HG02885 (cell line): ENCODE measurements around the gene PLAAT4.
"Not testable (repeated sequence)": the region's sequence is repeated elsewhere in the genome, so short reads cannot be mapped to it uniquely, and the experiment has no call there.

Source experiments
- ATAC-seq: cut with Tn5 transposase; IDR thresholded peaks from one replicate; pipeline ENCODE4 v1.9.1; 2021; ENCODE audit warnings: mild to moderate bottlenecking; ENCODE audit not compliant: unreplicated experiment, poor library complexity

PLAAT4 gene

DNA sequence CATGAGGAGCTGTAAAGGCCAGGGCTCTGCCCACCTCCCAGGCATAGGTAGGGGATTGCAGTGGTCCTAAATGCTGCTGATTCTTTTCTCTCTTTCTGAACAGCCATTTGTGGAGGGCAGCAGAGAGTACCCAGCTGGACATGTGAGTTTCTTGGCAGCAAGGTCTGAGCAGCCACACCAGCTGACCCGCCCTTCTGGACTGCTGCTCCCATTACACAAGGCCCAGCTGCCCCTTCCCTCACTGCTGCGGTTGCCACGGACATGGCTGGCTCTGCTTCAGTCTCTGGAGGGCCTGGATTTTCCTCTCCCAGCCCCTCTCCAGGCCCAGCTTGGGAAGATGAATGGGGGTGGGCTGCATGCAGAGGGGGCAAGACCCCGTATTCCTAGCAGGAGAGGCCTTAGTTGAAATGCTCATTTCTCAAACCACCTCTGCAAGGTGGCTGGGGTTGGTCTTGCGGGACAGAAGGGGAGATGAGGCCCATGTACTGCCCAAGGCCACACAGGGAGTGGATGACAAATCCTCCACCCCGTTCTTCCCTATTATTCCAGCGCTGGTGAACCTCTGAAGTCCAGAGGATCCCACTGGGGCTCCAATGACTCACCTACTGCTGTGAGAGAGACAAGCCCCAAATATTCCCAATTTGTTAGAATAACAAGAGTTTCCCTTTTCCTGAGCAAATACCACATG is 26.1 kb upstream of the PLAAT4 start:
- ATAC-seq = no peak

DNA sequence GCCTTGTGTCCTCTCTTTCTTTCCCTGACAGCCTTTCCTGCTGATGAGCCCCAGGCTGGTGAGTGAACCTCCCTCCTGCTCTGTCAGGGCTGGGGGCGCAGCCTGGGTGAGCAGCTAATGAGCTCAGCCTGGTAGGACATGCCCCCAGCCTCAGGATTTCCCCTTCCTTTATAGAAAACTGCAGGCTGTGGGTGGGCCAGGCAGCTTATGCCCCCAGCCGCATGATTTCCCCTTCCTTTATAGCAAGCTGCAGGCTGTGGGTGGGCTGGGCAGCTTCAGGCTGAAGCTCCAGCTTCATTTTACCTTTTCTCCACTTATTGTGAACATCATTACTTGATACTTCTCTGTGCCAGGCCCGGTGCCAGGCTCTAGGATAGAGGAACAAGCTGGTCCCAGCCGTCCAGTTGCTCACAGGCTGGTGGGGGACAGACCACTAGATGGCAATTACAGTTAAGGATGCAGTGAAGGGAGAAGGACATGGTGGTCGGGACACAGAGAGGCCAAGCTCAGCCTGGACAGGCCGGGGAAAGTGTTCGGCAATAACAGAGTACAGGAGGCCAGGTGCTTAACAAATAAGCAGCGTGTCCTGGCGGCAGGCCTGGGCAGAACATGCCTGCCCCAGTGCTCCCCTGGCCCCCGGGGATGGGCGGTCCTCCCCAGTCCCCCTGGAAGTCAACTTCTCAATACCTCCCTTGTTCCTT is 25.4 kb upstream of the PLAAT4 start:
- no peak for ATAC-seq

DNA sequence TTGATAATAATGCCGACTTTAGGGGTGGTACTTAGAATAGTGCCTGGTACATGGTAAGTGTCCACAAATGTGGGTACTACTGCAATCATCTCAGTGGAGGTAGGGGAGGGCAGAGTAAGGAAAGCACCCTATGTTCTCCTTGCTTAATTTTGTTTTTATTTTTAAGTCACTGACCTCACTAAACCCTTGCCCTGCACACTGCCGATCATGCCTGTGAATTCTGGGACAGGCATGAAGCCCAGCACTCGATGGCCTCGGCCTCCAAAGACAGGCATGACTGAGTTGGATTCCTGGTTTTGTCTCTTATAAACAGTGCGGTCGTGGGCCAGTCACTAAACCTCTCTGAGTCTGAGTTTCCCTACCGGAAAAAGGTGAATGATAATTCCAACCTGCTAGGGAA is 23.8 kb upstream of the PLAAT4 start:
- no peak for ATAC-seq

DNA sequence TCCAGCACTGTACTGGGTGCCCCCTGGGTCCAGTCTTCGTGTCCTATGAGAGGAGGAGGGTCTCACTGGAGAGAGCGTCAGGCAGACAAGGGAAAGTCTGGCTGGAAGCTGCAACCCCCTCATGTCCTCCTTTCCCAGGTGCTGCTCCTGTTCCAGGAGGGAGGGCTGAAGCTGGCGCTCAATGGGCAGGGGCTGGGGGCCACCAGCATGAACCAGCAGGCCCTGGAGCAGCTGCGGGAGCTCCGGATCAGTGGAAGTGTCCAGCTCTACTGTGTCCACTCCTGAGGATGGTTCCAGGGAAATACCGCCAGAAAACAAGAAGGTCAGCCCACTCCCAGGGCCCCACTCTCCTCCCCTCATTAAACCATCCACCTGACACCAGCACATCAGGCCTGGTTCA is 20.5 kb upstream of the PLAAT4 start:
- no peak for ATAC-seq

DNA sequence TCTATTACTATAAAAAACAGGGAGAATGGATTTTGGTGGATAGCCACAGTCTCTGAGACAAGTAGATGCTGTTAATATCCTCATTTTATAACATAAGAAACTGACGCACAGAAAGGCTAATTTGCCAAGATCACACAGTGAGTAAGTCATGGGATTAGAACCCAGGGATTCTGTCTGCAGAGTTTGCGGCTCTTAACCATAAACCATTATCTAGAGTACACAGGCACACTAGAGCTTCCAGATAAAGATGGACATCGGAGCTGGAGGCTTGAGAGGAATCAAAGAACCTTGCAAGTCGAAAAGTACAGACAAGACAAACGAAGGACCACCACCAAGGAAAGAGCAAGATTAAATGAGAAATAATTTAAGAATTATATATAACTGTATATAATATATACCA is 19.5 kb upstream of the PLAAT4 start:
- no peak for ATAC-seq

DNA sequence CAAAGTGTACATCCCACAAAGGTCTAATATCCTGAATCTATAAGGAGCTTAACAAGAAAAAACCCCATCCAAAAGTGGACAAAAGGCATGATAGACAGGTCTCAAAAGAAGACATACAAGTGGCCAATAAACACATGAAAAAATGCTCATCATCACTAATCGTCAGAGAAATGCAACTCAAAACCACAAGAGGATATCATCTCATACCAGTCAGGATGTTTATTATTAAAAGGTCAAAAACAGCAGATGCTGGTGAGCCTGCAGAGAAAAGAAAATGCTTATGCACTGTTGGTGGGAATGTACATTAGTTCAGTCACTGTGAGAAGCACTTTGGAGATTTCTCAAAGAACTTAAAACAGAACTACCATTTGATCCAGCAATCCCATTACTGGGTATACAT is 18.1 kb upstream of the PLAAT4 start:
- ATAC-seq = no peak

DNA sequence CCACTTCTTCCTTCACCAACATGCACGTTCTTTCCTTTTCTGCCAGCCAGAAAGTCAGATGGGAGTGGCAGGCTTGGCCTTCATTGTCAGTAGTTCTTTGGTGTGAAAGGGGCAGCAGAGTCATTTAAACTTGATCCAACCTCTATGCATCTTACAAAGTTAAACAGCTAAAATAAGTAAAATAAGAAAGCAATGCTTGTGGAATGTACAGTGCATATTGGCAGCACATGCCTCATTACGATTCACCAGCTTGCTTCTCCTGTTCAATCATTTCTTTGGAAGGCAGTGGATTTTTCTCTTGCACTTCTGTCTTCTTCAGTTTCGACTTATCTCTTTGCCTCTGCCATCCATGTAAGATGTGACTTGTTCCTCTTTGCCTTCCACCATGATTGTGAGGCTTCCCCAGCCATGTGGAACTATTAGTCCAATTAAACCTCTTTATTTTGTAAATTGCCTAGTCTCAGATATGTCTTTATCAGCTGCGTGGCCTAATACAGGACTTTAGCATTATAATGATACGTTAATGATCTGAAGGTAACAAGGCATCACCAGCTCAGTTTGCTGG is 15.9 kb upstream of the PLAAT4 start:
- ATAC-seq = no peak

DNA sequence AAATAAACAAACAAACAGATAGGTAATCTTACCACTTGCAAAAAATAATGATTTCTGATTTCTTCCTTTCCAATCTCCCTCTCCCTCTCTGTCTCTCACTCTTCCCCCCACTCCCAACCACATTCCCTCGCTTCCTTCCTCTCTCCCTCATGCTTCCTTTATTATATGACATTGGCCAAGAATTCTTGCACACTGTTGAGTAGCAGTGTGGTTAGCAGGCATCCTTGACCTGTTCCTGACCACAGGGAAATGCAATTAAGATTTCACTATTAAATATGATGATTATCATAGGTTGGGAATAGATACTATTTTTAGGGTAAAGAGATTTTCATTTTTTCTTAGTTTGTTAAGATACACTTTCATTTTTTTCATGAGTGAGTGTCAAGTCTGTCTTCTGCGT is 14.7 kb upstream of the PLAAT4 start:
- ATAC-seq = no peak

DNA sequence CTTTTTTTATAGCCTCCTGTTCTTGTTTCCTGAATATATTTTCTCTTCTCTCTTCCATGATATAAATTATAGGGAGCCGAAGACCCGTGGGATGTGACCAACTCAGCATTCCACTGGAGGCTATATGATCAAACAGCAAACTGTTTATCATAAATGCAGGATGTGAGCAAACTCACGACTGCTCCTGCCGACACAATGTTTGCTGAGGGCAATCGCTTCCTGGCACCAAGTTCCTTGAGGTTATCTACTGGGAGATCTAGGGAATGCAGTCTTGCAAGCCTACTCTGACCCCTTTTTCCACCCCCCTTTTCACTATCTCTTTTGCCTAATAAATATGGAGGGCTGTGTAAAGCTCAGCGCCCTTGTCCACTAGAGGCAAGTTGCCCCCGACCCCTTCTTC is 13.5 kb upstream of the PLAAT4 start:
- ATAC-seq = no peak

DNA sequence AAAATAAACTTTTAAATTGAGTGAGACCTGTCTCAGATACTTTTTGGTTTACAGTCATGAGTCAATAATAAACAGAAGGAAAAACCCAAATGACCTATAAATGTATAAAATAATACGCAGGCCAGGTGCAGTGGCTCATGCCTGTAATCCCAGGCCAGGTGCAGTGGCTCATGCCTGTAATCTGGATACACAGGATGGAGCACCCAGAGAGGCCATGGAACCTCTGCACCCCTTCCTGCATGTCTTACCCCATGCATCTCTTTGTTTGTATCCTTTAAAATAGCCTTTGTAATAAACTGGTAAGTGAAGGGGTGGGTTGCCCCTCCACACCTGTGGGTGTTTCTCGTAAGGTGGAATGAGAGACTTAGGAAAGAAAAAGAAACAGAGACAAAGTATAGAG is 8.9 kb upstream of the PLAAT4 start:
- no peak for ATAC-seq

DNA sequence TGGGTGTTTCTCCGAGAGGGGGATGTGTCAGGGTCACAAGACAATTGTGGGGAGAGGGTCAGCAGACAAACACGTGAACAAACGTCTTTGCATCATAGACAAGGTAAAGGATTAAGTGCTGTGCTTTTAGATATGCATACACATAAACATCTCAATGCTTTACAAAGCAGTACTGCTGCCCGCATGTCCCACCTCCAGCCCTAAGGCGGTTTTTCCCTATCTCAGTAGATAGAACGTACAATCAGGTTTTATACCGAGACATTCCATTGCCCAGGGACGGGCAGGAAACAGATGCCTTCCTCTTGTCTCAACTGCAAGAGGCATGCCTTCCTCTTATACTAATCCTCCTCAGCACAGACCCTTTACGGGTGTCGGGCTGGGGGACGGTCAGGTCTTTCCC is 8.5 kb upstream of the PLAAT4 start:
- not testable (repeated sequence) for ATAC-seq

DNA sequence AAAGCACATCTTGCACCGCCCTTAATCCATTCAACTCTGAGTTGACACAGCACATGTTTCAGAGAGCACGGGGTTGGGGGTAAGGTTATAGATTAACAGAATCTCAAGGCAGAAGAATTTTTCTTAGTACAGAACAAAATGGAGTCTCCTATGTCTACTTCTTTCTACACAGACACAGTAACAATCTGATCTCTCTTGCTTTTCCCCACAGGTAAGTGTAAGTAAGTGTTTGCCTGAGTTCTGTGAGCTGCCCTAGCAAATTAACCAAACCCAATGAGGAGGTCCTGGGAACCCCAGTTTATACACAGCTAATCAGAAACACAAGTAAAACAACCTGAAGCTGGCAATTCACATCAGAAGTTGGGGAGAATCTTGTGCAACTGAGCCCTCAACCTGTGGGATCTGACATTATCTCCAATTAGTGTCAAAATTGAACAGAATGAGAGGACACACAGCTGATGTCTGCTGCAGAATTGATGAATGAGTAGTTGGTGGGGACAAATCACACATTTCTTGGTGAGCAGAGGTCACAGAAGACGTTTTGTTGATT is 7.8 kb upstream of the PLAAT4 start:
- ATAC-seq = not testable (repeated sequence)

DNA sequence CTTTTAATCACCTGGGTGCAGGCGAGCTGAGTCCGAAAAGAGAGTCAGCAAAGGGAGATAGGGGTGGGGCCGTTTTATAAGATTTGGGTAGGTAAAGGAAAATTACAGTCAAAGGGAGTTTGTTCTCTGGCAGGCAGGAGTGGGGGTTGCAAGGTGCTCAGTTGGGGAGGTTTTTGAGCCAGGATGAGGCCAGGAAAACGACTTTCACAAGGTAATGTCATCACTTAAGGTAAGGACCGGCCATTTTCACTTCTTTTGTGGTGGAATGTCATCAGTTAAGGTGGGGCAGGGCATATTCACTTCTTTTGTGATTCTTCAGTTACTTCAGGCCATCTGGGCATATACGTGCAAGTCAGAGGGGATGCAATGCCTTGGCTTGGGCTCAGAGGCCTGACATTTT is 7.2 kb upstream of the PLAAT4 start:
- ATAC-seq = not testable (repeated sequence)

DNA sequence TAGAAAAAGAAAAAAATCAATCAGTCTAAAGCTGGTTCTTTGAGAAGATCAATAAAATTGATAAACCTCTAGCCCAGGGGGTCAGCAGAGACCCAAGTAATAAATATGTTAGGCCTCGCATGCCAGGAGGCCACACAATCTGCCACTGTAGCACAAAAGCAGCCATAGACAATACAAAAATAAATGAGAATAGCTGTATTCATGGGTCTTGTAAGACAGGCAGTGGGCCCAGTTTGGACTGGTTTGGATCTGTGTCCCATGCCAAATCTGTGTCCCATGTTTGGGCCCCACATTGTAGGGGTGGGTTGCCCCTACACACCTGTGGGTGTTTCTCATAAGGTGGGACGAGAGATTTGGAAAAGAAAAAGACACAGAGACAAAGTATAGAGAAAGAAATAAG is 6.6 kb upstream of the PLAAT4 start:
- no peak for ATAC-seq

DNA sequence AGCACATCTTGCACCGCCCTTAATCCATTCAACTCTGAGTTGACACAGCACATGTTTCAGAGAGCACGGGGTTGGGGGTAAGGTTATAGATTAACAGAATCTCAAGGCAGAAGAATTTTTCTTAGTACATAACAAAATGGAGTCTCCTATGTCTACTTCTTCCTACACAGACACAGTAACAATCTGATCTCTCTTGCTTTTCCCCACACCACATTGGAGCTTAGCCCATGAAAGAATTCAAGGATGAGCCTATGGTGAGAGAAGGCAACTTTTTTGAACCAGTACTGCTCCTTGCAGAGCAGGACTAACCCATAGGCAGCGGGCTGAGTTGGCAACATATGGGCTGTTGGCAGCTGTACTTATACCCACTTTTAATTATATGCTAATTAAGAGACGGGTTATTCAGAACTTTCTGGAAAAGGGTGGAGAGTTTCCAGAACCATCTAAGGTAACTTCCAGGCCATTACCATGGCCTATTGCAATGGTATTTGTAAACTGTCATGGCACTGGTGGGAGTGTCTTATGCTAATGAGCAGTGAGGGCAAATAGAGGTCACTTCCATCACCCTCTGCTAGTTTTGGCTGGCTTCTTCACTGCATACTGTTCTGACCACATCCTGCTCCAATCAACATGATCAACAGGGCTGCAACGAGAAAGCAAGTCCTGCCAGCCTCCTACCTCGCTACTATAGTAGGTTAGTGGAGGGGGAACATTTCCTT is 5.4 kb upstream of the PLAAT4 start:
- peak; percentile 69 for ATAC-seq

DNA sequence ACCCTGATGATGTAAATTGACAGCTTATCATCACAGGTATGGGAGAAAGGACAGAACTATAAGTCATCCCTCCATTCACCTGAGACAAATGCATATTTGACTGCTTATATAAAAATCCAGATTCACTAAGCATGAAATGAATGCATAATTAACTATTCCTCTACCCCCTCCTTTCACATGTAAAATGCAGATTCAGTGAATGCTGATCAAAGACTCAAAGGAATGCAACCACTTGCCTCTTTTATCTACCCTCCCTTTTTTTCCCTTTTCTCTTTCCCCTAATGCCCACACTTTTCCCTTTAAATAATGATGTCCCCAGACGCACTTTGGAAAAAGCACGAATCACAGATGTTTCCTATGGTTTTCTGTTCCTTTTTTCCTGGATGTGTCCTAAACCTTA is 4.5 kb upstream of the PLAAT4 start:
- no peak for ATAC-seq

DNA sequence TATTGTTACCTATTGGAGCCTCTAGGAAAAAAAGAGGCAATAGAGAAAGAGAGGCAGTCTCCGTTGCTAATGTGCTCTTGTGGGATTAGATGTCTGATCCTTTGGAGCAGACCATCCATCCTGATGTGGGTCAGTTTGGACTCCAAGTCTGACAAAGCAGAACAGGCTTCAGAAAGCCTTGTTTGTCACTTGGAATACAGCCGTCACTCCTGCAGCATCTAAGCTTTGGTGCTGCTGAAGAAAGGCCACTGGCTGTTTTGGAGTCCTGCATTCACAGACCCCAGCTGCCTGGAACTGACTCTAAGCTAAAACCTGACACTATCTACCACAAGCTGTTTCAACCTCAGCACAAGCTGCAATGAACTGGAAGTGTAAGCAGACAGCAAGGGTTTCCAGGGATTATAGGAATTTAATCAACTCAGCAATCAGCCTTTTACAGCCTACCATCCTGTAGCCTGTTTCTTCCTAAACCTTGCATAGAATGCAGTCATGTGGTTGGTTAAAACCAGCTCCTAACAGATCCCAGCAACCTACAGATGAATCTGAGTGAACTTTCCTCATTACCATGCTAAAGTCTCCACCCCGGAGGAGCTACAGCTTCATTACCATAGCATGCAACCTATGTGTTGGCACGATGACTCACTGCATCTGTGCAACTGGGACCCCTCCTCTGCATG is 3.7 kb upstream of the PLAAT4 start:
- no peak for ATAC-seq

DNA sequence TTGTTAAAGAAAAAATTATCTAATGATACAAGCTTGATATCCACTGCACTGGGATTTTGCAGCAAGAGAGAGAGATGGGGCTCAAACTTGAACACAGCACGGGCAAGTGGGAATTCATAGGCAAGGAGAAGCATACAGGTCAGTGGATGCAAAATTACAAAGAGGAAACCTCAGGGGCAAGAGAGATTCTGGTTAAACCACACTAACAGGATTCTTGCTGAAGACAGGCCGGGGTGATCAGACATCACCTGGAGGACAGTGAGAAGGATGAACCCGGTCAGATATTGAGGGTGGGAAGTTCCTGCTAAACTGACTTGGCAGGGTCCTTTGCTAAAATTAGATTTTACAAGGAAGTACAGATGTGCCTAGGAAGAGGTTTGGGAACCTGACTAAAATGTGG is 2.5 kb upstream of the PLAAT4 start:
- ATAC-seq = no peak

DNA sequence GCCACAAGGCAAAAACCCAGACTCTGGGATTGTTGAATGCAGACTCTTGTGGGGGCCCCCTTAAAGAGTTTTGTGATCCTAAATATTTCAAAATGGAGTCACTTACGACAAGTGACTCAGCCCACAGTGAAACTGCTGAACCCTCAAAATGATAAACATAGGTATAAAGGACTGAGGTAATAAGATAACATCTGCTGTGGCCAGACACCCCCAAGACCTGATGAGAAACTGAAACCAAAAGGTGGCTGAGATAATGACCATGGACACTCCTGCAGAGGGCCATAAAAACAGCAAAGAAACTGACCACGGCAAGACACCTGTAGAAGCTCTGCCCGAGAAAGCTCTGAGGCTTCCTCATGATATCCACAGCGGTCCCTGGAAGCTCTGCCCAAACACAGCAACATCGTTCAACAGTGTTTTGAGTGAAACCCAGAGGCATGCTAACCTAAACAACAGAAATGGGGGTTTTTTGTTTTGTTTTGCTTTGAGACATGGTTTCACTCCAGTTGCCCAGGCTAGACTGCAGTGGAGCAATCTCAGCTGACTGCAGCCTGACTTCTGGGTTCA is 1.6 kb upstream of the PLAAT4 start:
- peak; percentile 51 for ATAC-seq

DNA sequence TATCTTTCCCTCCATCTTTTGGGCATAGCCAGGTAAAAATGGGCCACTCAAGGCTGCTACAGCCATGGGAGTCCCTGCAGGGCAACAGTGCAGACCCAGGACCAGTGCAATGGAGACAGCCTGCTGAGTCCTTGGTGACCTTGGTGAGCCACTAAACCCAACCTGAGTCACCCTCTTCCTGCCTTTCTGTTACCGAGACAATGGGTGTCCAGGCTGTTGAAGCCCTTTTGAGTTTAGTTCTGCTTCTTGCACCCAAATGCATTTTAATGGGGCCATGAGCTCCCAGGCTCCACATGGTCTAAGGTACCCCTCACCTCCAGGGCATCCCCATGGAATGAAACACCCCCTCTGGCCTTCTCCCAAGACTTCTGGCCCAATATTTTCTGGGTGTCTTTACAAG is 874 bp upstream of the PLAAT4 start:
- ATAC-seq = no peak
